Peyer's patch (tissue), 4 donors: ENCODE measurements around the gene SLC35B1.

ENCODE experiments used
- POLR2A ChIP-seq, 2 donors: fragments of 450-650 bp; IDR thresholded peaks; one replicate each; pipeline ENCODE4 v1.5.1; 2017; ENCODE audit warnings: antibody characterized with exemption in 2 of 2, mild to moderate bottlenecking in 2 of 2, moderate library complexity in 2 of 2
- TF ChIP-seq, protein P1 (sequence below), 6 experiments: fragments of 450-650 bp in 4 of 6; fragments of 200-600 bp in 2 of 6; sonication (generic) in 1 of 6; IDR thresholded peaks; one replicate each; pipeline ENCODE4 v1.5.1; 2017 to 2019; ENCODE audit warnings: antibody characterized with exemption in 6 of 6, mild to moderate bottlenecking in 3 of 6, moderate library complexity in 1 of 6

DNA sequence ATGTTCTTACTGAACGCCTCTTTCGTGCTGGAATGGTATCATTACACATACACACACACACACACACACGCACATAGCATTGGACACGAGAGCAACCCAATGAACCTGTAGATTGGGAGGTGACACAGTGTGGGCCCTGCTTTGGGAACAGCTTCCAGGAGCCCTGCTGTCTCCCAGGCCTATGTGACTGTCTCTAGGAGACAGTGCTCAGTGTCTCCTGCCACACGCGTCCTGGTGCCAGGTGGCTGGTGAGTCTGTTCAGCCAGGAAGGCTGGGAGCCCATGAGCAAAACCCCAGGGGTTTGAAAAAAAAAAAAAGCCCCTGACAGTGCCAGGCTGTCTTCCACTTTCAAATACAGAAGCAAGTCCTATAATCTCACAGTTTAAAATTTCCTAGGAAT, 27.4 kb downstream of the SLC35B1 start:
- TF ChIP-seq POLR2A (IDR thresholded peaks at IDR 0.05): no peak
- TF ChIP-seq, protein P1, sequence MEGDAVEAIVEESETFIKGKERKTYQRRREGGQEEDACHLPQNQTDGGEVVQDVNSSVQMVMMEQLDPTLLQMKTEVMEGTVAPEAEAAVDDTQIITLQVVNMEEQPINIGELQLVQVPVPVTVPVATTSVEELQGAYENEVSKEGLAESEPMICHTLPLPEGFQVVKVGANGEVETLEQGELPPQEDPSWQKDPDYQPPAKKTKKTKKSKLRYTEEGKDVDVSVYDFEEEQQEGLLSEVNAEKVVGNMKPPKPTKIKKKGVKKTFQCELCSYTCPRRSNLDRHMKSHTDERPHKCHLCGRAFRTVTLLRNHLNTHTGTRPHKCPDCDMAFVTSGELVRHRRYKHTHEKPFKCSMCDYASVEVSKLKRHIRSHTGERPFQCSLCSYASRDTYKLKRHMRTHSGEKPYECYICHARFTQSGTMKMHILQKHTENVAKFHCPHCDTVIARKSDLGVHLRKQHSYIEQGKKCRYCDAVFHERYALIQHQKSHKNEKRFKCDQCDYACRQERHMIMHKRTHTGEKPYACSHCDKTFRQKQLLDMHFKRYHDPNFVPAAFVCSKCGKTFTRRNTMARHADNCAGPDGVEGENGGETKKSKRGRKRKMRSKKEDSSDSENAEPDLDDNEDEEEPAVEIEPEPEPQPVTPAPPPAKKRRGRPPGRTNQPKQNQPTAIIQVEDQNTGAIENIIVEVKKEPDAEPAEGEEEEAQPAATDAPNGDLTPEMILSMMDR (IDR thresholded peaks at IDR 0.05): no peak
